SU-DHL-6 (cell line): ENCODE measurements around the gene FBP1.

ENCODE experiments used
- H2AFZ ChIP-seq: fragments of 200-600 bp; sonication (generic); 2 replicates; pipeline ENCODE4 v1.6.1; 2014; ENCODE audit warnings: low read depth, mild to moderate bottlenecking, moderate library complexity, mixed read lengths, antibody characterized with exemption, low read length; ENCODE audit not compliant: severe bottlenecking
- H3F3A ChIP-seq: fragments of 200-600 bp; shearing (Covaris generic); 2 replicates; pipeline ENCODE4 v1.6.0; 2016; ENCODE audit warnings: antibody characterized with exemption, mild to moderate bottlenecking; ENCODE audit not compliant: insufficient read depth
- H3K27ac ChIP-seq: fragments of 200-600 bp; sonication (generic); 2 replicates; pipeline ENCODE4 v1.5.1; 2016; ENCODE audit warnings: low read depth, mild to moderate bottlenecking, low read length, moderate library complexity, mixed read lengths
- H3K27me3 ChIP-seq: fragments of 200-600 bp; sonication (generic), shearing (Covaris generic); 2 replicates; pipeline ENCODE4 v1.6.0; 2014; ENCODE audit warnings: mild to moderate bottlenecking, low read length
- H3K36me3 ChIP-seq: fragments of 200-600 bp; sonication (generic); 2 replicates; pipeline ENCODE4 v1.6.1; 2014; ENCODE audit warnings: mild to moderate bottlenecking, low read length, mixed read lengths
- H3K4me2 ChIP-seq: fragments of 300-600, 200-600 bp; shearing (Covaris generic), sonication (generic); 2 replicates; pipeline ENCODE4 v1.6.0; 2014; ENCODE audit warnings: low read length, low read depth, mild to moderate bottlenecking; ENCODE audit not compliant: poor library complexity, severe bottlenecking
- H3K4me3 ChIP-seq: fragments of 200-600 bp; sonication (generic); 2 replicates; pipeline ENCODE4 v1.5.1; 2014; ENCODE audit warnings: antibody characterized with exemption, low read length, mild to moderate bottlenecking, mixed read lengths; ENCODE audit not compliant: insufficient read depth, poor library complexity, severe bottlenecking
- H3K79me2 ChIP-seq: fragments of 200-600 bp; sonication (generic); 2 replicates; pipeline ENCODE4 v1.6.1; 2014; ENCODE audit warnings: mild to moderate bottlenecking, low read length, moderate library complexity; ENCODE audit not compliant: insufficient read depth
- H3K9ac ChIP-seq: fragments of 200-600 bp; sonication (generic); 2 replicates; pipeline ENCODE4 v1.7.0; 2014; ENCODE audit warnings: mild to moderate bottlenecking, low read length
- H3K9me2 ChIP-seq: fragments of 200-600 bp; sonication (generic); replicated peaks from 2 replicates; pipeline ENCODE4 v1.6.1; 2014; ENCODE audit warnings: low read length; ENCODE audit not compliant: insufficient read depth
- H3K9me3 ChIP-seq: fragments of 200-600 bp; sonication (generic); 2 replicates; pipeline ENCODE4 v1.6.1; 2014; ENCODE audit warnings: low read length, mixed read lengths; ENCODE audit not compliant: insufficient read depth
- H4K20me1 ChIP-seq: fragments of 200-600 bp; sonication (generic); 2 replicates; pipeline ENCODE4 v1.6.1; 2014; ENCODE audit warnings: low read depth, mild to moderate bottlenecking, antibody characterized with exemption, low read length, moderate library complexity, mixed read lengths
- EZH2phosphoT487 ChIP-seq: fragments of 200-600 bp; sonication (generic), shearing (Covaris generic); conservative IDR thresholded peaks from 2 replicates; pipeline ENCODE4 v1.6.1; 2018; ENCODE audit warnings: mild to moderate bottlenecking, antibody characterized with exemption, low read length, moderate library complexity, mixed read lengths
- TF ChIP-seq, protein P1 (sequence below): fragments of 200-600 bp; sonication (generic); IDR thresholded peaks from one replicate; pipeline ENCODE4 v1.5.1; 2017; ENCODE audit warnings: antibody characterized with exemption, mild to moderate bottlenecking, low read length, moderate library complexity; ENCODE audit not compliant: insufficient read depth, poor library complexity, severe bottlenecking

The FBP1 gene

DNA sequence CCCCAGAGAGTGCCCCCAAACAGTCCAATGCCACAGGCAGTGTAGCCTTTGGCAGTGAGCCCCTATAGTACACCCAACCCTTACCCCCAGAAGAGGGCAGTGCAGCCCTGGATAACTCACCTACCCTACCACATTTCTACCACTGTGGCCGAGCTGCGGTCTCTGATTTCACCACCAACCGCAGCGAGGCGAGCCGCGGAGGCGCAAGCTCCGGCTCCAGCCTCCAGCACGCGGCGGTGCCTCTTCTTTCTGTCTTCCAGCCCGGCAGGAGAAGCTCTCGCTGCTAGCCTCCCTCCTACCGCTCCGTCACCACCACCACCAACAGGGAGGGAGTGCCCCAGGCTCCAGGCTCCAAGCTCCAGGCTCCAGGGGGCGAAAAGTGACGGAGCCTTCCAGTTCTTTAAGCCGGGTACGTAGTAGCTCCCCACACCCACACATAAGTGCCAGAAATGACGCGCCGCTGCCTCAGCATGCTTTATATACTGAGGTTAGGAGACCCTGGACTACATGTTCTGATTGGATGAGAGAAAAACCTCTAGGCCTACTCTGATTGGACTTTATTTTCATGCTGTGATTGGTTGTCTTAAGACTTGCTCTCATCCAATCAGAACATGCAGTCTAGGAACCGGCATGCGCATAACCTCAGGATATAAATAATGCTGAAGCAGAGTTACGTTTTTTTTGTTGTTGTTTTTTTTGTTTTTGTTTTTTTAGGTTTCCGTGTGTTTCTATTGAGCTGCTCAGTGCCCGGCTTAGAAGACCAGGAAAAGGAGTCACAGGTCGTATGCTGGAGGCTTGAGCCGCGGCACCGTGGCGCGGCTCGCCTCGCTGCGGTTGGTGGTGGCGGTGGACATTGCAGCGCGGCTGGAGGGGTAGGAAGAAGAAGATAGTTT lies 84.6 kb downstream of the FBP1 start, which contains the start of gene PCAT7:
Gene PCAT7, plus strand, starts transcription at position 645 of the 893 bp plus-strand sequence.
- no peak within 1 kb of the TSS for H3K27ac ChIP-seq

DNA sequence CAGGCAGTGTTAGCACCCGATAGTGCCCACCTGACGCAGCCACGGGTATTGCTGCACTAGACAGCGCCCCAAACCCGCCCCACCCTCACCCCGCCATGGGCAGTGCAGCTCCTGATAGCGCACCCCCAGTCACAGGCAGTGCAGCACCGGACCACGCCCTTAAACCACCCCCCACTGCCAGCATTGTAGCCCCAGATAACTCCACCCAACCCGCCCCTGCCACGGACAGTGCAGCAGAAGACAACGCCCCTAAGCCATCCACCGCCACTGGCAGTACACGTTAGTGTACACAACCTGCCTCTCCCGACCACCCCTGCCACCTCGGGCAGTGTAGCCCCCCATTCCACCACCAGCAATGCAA lies 85.3 kb downstream of the FBP1 start:
- Histone ChIP-seq H3K27me3 (no peaks in the 10 kb centered on the region), H3K27ac (no peak overlapping the region), H3K36me3 (no peaks in the 10 kb centered on the region), H4K20me1 (no peaks in the 10 kb centered on the region), H3F3A (no peaks in the 10 kb centered on the region), H3K79me2 (no peaks in the 10 kb centered on the region), H3K9me2 (no peaks in the 10 kb centered on the region), H3K9me3 (no peaks in the 10 kb centered on the region), H3K4me3 (no peak overlapping the region), H3K4me2 (peak overlapping the region; percentile 47), H3K9ac (no peak overlapping the region), H2AFZ (no peak overlapping the region)
- TF ChIP-seq, protein P1, sequence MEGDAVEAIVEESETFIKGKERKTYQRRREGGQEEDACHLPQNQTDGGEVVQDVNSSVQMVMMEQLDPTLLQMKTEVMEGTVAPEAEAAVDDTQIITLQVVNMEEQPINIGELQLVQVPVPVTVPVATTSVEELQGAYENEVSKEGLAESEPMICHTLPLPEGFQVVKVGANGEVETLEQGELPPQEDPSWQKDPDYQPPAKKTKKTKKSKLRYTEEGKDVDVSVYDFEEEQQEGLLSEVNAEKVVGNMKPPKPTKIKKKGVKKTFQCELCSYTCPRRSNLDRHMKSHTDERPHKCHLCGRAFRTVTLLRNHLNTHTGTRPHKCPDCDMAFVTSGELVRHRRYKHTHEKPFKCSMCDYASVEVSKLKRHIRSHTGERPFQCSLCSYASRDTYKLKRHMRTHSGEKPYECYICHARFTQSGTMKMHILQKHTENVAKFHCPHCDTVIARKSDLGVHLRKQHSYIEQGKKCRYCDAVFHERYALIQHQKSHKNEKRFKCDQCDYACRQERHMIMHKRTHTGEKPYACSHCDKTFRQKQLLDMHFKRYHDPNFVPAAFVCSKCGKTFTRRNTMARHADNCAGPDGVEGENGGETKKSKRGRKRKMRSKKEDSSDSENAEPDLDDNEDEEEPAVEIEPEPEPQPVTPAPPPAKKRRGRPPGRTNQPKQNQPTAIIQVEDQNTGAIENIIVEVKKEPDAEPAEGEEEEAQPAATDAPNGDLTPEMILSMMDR, result no peak
- TF ChIP-seq EZH2phosphoT487, result no peak

More for the DNA sequence above, 84.6 kb downstream of the FBP1 start, which contains the start of gene PCAT7:
- H3K9ac ChIP-seq, result no peak within 1 kb of the TSS; the same call in 1 of the 2 replicates
- H4K20me1 ChIP-seq, result no peaks in the 10 kb centered on the region
- H3K9me3 ChIP-seq, result no peaks in the 10 kb centered on the region
- no peaks in the 10 kb centered on the region for H3K27me3 ChIP-seq
- H3K9me2 ChIP-seq, result no peaks in the 10 kb centered on the region
- H3K36me3 ChIP-seq, result no peaks in the 10 kb centered on the region
- H3K79me2 ChIP-seq, result no peaks in the 10 kb centered on the region
- H3F3A ChIP-seq, result no peaks in the 10 kb centered on the region
- H3K4me2 ChIP-seq, result peak within 1 kb of the TSS; percentile 47
- TF ChIP-seq EZH2phosphoT487, result no peak
- TF ChIP-seq, protein P1, result peak; percentile 52
- H2AFZ ChIP-seq, result peak within 1 kb of the TSS; percentile 23
- H3K4me3 ChIP-seq, result peak within 1 kb of the TSS; percentile 28
